HG03378 (cell line): ENCODE data around the gene CYB561D1.
"Not testable (repeated sequence)": the region's sequence is repeated elsewhere in the genome, so short reads cannot be mapped to it uniquely, and the experiment has no call there.

Source experiments
- ATAC-seq: cut with Tn5 transposase; IDR thresholded peaks from one replicate; pipeline ENCODE4 v1.9.1; 2021; ENCODE audit warnings: mild to moderate bottlenecking, moderate library complexity; ENCODE audit not compliant: unreplicated experiment

The CYB561D1 gene, protein sequence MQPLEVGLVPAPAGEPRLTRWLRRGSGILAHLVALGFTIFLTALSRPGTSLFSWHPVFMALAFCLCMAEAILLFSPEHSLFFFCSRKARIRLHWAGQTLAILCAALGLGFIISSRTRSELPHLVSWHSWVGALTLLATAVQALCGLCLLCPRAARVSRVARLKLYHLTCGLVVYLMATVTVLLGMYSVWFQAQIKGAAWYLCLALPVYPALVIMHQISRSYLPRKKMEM

DNA sequence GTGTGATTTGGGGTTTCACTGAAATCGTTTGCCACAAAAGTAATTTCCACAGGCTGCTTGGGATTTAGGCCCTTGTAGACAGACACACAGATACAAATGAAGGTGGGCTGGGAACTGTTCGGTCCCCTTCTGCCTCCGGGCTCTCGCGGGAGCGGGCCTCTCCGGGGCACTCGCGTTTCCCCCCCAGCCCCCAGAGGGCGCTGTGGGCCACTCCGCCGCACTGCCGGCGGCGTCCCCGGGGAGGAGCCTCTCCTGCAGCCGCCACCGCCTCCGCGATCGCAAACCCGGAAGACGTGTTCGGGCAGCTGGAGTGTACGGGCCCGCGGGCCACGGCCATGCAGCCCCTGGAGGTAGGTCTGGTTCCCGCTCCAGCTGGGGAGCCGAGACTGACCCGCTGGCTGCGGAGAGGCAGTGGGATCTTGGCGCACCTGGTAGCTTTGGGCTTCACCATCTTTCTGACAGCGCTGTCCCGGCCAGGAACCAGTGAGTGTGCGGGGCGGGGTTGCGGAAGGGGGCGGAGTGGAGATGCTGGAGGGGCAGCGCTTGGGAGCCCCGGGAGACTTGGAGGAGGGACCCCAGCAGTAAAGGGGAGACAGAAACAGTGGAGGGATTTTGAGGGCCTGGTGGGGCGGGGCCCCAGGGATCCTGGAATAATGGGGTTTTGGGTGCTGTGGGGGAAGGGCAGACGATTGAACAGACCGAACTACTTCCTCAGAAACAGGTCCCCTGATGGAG is at the start of gene CYB561D1:
CYB561D1 (plus strand) TSS at position 290 of the 735 bp plus-strand sequence; CDS start at position 336, 46 bp downstream.
- ATAC-seq, result peak; percentile 66

DNA sequence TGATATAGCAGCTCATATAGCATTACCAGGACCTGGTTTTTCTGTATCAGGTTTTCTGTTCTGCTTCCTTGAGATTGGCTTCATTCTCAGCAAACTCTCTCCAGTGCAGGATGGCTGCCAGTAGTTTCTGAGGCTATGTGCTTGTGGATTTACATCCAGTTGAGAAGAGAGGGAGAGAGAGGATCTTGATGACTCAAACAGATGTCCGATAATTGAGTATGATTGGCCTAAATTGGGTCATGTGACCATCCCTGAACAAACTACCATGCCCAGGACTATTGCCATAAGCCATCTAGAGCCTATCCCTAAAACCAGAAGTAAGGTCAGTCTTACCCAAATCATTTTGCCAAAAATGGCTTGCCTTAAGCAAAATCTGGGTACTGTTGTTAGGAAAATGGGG is 49.5 kb upstream of the CYB561D1 start:
- no peak for ATAC-seq

DNA sequence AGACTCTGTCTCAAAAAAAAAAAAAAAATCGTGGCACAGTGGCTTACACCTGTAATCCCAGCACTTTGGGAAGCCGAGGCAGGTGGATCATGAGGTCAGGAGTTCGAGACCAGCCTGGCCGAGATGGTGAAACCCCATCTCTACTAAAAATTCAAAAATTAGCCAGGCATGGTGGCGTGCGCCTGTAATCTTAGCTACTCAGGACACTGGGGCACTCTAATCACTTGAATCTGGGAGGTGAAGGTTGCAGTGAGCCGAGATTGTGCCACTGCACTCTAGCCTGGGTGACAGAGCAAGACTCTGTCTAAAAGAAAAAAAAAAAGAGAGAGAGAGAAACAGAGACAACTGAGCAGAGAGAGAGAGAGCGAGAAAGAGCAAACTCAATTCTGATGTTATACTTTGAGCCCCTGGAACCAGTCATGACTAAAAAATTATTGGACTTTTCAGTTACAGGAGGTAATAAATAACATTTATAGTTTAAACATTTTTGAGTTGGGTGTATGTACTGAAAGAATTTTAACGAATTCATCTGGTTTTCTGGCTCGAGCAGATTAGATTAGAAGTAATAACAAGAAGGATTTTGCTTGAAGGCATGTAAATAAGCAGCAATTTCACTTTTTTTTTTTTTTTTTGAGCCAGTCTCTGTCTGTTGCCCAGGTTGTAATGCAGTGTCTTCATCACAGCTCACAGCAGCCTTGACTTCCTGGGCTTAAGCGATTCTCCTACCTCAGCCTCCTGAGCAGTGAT is 47.8 kb upstream of the CYB561D1 start:
- not testable (repeated sequence) for ATAC-seq

DNA sequence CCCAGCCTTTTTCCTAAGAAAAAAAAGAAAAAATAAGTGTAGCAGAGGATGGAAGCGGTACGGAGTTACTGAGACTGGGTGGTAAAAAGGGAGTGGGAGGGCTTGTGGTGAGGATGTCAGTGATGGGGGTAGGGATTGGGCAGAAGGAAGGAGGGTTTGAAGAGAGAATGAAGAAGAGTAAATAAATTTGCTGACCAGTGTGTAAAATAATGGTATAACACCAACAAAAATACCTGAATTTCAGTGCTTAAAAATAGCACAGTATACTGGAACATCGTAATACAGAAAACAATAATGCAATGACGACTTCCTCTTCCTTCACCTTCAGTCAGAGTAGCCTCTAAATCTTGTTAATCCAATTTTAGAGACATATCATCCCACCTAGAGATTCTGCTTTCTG is 46.4 kb upstream of the CYB561D1 start:
- no peak for ATAC-seq

DNA sequence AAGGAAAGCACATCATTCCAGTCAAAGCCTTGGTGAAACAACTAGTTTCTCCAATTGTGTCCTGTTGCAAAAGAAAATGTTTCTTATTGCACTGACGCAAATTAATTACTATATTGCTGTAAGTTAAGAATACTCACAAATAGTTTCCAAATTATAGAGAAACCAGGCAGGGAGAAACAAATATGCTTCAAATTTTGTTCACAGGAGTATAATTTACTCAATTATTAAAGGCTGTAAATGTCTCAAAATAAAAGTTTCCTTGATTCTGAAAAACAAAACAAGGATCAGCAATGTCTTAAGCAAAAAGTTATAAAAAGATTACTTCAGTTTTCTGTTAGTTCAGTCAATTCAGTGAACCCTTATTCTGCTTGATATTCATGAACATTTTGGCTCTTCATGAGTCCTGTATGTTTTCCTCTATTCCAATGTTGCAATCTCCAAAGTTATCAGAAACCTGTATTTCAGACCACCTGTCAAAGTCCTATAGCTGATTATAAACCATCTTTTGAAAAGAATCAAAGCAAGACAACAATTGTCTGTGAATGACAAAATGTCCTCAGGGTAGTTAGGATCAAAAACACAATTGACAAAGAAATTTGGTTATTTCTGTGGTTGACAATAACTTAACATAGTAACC is 39.3 kb upstream of the CYB561D1 start:
- no peak for ATAC-seq

DNA sequence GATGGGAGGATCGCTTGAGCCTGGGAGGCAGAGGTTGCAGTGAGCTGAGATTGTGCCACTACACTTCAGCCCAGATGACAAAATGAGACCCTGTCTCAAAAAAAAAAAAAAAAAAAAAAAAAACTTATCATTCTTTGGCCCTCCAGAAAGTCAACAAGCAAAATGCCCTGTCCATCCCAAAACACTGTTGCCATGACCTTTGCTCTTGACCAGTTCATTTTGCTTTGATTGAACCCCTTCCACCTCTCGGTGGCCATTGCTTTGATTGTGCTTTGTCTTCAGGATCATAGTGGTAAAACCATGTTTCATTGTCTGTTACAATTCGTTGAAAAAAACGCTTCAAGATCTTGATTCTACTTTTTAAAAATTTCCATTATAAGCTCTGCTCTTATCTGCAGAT is 36.1 kb upstream of the CYB561D1 start:
- no peak for ATAC-seq

DNA sequence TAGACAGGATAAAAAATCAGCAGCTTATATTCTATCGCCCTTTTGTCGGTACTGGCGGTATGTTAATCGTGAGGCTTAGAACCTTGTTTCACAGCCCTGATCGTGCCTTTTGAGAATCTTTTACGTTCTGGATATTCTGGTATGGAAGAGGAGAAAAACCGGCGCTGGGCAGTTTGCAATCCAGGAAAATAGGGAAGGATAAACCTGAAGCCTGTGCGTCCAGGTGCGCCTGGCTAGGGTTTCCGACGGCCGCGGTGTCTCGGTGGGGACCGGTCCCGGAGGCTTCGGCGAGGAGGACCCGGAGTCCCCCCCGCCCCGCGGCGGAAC is 27.8 kb upstream of the CYB561D1 start:
- no peak for ATAC-seq

DNA sequence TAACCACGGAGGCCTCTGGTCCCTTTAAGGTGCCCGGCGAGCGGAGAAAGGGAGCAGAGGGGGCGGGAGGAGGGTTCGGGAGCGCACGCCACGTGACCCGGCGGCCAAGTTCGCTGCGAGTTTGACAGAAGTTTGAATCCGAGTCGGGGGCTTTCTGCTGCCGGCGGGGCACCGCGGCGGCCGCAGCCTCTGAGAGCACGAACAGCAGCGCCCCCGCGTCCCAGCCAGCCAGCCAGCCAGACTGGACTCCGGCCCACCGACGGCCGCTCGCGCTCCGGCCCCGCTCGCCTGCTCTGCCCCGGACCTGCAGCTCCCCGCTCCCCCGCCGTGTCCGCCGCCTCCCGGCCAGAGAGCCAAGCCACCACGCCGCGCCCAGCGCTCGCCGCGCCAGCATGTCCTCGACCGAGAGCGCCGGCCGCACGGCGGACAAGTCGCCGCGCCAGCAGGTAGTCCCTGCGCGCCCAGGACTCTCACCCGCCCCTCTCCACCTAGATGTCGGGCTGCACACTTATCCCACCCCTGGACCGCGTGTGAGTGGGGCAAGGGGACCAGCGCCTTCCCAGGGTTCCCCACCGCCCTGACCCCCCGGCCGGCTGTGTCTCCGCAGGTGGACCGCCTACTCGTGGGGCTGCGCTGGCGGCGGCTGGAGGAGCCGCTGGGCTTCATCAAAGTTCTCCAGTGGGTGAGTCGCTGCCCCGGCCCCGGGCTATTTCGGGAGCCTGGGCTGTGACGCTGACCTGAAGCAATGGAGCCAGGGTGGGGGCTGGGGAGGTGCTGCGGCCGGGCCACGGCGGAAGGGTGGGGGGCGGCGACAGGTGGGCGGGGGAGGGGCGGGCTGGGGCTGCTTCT is 27.2 kb upstream of the CYB561D1 start, which contains the start of gene SYPL2:
SYPL2 (plus strand) TSS at position 95 of the 849 bp plus-strand sequence; CDS start at position 393, 298 bp downstream.
- no peak for ATAC-seq

DNA sequence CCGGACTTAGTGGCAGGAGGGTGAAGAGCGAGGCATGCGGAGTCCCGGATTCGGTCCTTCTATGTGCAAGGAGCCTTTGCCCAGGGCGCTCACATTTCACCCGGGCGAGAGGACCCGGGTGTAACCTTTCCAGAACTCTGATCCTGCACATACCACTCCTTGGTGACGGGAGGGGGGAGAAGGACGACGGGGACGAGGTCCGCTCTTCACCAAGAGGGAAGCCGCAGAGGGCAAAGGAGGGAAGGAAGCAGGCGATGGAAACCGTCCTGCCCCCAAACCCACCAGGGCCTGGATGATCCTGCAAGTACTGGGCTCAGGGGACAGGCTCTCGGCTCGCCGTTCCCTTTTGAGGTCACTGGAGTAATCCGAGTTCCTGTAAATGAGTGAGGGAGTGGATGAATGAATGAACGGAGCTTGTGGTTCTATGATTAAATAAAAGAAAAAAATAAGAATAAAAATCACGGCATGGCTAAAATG is 26.6 kb upstream of the CYB561D1 start:
- no peak for ATAC-seq

DNA sequence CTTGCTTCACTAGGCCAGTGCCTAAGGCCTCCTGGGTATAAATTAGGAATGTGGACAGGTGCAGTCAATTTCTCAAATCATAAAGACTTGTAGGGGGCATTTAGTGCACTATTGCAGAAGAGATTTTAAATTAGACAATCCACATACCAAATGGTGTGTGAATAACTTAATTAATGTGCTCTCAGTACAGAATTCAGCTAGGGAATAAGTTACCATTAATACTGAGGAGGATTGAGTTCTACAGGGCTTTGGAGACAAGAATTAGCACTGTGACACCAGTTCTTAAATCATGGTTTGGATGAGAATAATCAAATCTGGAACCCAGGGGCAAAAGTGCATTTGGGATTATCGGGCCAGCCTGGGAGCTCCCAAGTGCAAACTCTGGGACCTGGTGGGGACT is 25.8 kb upstream of the CYB561D1 start:
- no peak for ATAC-seq

DNA sequence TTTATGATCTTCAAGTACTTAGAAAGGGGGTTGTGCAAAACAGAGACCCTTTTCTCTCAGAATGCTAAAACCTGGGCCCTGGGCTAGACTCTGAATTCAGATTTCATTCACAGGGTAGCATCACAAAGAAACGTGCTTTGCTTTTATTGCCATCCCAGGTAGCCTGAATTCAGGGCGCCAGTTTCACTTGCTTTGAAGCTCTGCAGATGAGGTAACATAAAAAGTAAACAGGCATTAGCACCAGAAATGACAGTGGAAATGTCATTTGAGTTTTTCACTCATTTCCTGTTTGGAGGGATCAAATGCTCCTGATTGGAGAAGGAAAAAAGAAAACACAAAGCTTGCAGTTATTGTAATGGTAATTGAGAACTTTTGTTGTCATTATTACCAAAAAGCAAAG is 25.0 kb upstream of the CYB561D1 start:
- ATAC-seq, result no peak

DNA sequence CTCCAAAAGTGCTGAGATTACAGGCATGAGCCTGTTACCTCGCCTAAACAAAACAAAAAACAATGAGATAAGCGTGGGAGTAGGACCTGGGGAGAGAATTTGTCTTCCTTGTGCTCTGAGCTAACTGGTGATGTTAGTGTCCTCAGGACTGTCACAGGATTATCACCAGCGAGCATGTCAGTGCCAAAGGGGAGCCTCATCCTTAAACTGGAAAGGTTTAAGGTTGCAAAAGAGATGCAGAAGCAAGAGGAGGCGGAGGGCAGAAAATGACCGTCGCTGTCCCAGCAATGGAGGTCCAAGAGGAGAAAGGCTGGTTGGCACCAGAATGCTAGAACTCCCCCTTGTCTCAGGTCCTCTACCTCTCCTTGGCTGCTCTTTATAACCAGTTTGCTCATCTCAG is 23.6 kb upstream of the CYB561D1 start:
- no peak for ATAC-seq

DNA sequence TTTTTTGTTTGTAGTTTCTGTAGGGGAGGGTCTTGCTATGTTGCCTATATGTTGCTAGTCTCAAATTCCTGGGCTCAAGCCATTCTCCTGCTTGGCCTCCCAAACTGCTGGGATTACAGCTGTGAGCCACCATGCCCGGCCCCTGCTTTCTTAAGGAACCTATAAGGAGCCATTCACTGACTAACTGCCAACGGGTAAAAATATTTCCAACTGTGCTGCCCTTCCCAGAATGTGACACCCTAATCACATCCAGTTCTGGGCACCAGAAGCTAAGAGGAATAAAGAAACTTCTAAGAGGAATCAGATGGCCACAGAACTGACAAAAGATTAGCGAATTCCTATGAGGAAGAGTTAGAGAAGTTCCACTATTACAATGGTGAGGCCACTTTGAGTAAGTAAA is 21.1 kb upstream of the CYB561D1 start:
- ATAC-seq, result no peak

DNA sequence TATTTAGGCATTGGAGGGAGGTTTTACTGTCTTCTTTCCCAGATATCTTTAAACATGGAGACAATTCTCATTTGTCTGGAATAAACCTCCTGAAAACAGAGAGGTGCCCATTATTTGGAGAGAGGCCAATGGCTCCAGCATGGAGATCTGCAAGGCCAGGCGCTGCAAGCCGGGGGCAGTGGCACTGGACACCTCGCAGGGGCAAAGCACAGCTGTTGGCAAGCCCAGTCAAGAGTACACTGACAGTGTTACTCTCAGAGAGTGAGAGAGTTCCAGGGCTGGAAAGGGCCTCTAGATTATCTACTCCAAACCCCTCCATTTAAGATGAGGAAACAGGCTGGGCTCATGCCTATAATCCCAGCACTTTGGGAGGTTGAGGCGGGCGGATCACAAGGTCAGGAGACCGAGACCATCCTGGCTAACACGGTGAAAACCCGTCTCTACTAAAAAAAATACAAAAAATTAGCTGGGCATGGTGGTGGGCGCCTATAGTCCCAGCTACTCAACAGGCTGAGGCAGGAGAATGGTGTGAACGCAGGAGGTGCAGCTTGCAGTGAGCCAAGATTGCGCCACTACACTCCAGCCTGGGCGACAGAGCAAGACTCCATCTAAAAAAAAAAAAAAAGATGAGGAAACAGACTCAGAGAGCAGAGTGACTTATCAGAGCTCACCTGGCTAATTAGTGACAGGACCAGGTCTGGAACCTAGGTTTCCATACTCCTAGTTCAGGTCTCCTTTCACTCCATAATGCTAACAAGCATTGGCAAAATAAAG is 20.4 kb upstream of the CYB561D1 start:
- not testable (repeated sequence) for ATAC-seq

DNA sequence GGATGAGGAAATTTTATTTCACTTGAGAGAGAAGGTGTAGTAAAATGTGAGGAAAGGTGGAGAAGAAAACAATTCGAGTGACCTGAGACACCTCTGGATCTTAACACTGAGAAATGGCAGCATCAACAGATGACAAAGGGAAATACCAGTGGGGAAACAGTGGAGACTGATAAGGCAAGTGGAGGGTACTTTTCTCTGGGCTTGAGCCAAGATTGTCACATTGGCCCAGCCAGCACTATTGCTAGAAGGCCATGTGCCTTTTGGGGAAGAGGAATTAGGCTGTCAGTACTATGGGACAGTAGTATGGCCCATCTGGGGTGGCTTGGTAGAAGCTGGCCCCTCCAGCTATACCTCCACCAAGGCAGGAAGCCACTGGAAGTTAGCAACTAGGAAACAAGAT is 19.2 kb upstream of the CYB561D1 start:
- no peak for ATAC-seq

DNA sequence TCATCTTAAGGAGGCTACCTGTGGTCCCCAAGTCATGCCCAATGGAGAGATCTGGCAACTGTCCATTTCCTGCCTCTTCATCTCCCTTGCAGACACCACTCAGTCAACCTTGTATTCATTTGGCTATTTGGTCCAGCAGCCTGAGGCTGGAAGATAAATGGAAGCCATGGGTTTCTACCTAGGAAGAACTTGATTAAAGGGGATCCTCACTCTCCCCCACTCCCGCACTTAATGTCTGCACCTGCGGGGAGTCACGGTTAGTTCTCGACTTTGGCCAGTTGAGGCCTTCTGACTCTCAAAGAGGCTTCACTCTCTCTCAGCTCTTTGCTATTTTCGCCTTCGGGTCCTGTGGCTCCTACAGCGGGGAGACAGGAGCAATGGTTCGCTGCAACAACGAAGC is 18.6 kb upstream of the CYB561D1 start:
- no peak for ATAC-seq

DNA sequence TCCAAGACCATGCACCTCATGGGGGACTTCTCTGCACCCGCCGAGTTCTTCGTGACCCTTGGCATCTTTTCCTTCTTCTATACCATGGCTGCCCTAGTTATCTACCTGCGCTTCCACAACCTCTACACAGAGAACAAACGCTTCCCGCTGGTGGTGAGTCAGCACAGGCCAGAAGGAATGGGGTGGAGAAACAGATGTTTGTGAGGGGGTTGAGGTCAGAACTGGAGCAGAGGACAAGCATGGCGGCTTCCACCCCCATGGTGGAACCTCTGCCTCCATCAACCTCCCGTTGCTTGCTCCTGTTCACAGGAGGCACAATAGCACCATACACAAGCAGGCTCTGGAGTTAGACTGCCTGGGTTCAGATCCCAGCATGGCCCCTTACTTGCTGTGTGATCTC is 17.1 kb upstream of the CYB561D1 start:
- no peak for ATAC-seq

DNA sequence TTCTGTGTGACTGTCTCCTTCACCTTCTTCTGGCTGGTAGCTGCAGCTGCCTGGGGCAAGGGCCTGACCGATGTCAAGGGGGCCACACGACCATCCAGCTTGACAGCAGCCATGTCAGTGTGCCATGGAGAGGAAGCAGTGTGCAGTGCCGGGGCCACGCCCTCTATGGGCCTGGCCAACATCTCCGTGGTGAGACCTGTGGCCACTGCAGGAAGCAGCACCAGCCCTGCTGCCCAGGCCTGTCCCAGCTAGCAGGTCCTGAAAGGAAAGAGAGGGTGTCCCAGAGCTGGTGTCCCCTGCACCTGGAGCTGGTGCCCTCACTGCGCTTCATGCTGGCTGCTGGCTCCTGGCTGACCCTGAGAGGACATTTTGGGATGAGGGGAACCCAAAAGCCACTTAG is 16.1 kb upstream of the CYB561D1 start:
- ATAC-seq, result no peak

DNA sequence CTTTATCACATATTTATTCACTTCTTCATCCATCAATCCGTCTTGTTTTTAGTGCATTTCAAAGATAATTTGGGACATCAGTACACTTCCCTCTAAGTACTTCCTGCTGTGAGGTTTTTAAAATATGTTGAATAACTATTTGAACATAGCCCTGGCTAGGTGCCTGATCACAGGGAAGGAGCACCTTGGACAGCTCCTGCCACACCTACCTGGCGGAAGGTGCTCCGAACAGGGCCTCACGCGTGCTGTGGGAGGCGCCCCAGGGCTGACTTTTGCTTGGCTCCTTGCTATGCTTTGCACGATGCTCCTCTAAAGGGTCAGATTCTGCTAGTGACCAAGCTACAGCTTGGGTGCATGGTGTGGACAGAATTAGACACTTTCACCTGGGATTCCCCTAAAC is 15.1 kb upstream of the CYB561D1 start:
- ATAC-seq, result no peak

DNA sequence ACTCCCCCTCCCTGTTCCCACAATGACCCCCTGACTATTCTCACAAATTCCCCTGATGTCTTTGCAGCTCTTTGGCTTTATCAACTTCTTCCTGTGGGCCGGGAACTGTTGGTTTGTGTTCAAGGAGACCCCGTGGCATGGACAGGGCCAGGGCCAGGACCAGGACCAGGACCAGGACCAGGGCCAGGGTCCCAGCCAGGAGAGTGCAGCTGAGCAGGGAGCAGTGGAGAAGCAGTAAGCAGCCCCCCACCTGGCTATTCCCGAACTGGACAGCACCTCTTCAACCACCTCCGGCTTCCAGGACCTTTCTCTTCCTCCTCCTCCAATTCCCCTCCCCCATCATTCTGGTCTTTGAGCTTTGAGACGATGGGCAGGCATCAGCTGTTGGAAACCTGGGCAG is 14.6 kb upstream of the CYB561D1 start:
- no peak for ATAC-seq
